NCI-H1930 (cell line): Measurements from ENCODE around the gene MS4A6E.

Experiments
- DNase-seq, 2 experiments: peaks; one replicate each; lab custom pipeline; 2025; lab: John Stamatoyannopoulos, UW

MS4A6E gene

GRCh38 chr11:60375316-60375715 is 48.3 kb downstream of the MS4A6E start:
- DNase-seq = no peak

- DNase-seq = no peak
Observed at GRCh38 chr11:60376601-60377000, 49.5 kb downstream of the MS4A6E start.

GRCh38 chr11:60377401-60378136 is 50.5 kb downstream of the MS4A6E start:
- no peak for DNase-seq

GRCh38 chr11:60378354-60378753 is 51.3 kb downstream of the MS4A6E start, which contains the start of gene MS4A7:
TSS of gene MS4A7 (plus strand) at chr11:60378532. CDS start at chr11:60383142, 4,610 bp downstream.
- DNase-seq = no peak

DNA sequence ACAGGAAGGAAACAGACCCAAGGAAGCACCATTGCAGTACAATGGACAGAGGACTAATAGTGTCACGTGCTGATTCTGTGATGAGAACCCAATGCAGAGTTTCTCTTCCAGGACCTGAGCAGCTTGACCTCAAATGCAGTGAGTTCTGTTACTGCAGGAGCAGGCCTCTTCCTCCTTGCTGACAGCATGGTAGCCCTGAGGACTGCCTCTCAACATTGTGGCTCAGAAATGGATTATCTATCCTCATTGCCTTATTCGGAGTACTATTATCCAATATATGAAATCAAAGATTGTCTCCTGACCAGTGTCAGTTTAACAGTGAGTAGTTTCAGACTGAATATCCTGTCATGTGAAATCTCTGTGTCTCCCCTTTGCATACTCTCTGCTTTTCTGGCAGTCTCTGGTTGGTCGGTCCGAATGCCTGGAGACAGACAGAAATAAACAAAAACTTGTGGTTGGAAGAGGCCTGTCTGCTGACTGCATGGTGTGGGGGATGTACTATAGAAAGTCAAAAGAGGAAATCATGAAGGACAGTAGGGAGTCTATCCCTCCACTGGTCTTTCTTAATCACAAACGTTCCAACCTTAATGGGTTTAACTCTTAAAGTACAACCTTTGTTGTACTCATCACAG is 62.3 kb downstream of the MS4A6E start:
- no peak for DNase-seq

GRCh38 chr11:60390419-60390818 is 63.4 kb downstream of the MS4A6E start:
- DNase-seq = no peak
